ENCODE data around the gene TPCN2.

GRCh38 chr11:69094111-69094914 is 45.6 kb downstream of the TPCN2 start:
- TF ChIP-seq CTCF (IDR thresholded peaks at IDR 0.05), result no peak
- no peak for TF ChIP-seq POLR2A (IDR thresholded peaks at IDR 0.05)
